Measurements from ENCODE around the gene GPR35.

- TF ChIP-seq, protein P1, sequence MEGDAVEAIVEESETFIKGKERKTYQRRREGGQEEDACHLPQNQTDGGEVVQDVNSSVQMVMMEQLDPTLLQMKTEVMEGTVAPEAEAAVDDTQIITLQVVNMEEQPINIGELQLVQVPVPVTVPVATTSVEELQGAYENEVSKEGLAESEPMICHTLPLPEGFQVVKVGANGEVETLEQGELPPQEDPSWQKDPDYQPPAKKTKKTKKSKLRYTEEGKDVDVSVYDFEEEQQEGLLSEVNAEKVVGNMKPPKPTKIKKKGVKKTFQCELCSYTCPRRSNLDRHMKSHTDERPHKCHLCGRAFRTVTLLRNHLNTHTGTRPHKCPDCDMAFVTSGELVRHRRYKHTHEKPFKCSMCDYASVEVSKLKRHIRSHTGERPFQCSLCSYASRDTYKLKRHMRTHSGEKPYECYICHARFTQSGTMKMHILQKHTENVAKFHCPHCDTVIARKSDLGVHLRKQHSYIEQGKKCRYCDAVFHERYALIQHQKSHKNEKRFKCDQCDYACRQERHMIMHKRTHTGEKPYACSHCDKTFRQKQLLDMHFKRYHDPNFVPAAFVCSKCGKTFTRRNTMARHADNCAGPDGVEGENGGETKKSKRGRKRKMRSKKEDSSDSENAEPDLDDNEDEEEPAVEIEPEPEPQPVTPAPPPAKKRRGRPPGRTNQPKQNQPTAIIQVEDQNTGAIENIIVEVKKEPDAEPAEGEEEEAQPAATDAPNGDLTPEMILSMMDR (IDR thresholded peaks at IDR 0.05) = no peak
- TF ChIP-seq POLR2A (IDR thresholded peaks at IDR 0.05) = no peak
These were observed 19.6 kb downstream of the GPR35 start for GRCh38 chr2:240644859-240645301.

All from Peyer's patch (tissue), 4 donors.